Sigmoid colon (tissue), 7 donors: ENCODE results near the gene CFAP410. TPM values are rescaled to one million over a fixed set of nuclear protein-coding genes. Genes with fewer than 3 reads are reported as not detected.

Source experiments
- DNase-seq: peaks from one replicate; pipeline ENCODE4 v3.0.0-alpha.2; 2019
- H3K27ac ChIP-seq, 4 donors: fragments of 200-600 bp; sonication (generic); one replicate each; pipeline ENCODE4 v1.5.1; 2016 to 2019; ENCODE audit warnings: mild to moderate bottlenecking in 1 of 4
- H3K27me3 ChIP-seq, 3 donors: fragments of 200-600 bp; sonication (generic); one replicate each; pipeline ENCODE4 v1.5.1; 2019; ENCODE audit warnings: mild to moderate bottlenecking in 1 of 3
- H3K36me3 ChIP-seq, 4 donors: fragments of 200-600 bp; sonication (generic); one replicate each; pipeline ENCODE4 v1.5.1; 2016 to 2019
- H3K4me1 ChIP-seq, 4 donors: fragments of 200-600 bp; sonication (generic); one replicate each; pipeline ENCODE4 v1.5.1; 2017 to 2019
- H3K4me3 ChIP-seq, 4 donors: fragments of 200-600 bp; sonication (generic); one replicate each; pipeline ENCODE4 v1.5.1; 2017 to 2019; ENCODE audit warnings: mild to moderate bottlenecking in 2 of 4, moderate library complexity in 1 of 4
- H3K9me3 ChIP-seq, 4 donors: fragments of 200-600 bp in 3 of 4; sonication (generic) in 3 of 4; one replicate each; pipeline versions ENCODE4 v1.5.1 to v1.6.1; 2013 to 2019
- CTCF ChIP-seq, 4 experiments: fragments of 450-650 bp in 3 of 4; fragments of 200-600 bp in 1 of 4; IDR thresholded peaks; one replicate each; pipeline ENCODE4 v1.5.1; 2016 to 2019; ENCODE audit warnings: antibody characterized with exemption in 4 of 4, mild to moderate bottlenecking in 3 of 4, moderate library complexity in 2 of 4
- EP300 ChIP-seq, 4 donors: sonication (generic); formaldehyde crosslinking; IDR thresholded peaks; one replicate each; pipeline ENCODE4 v1.6.1; 2017; ENCODE audit warnings: antibody characterized with exemption in 4 of 4
- POLR2A ChIP-seq, 2 donors: fragments of 450-650 bp; IDR thresholded peaks; one replicate each; pipeline ENCODE4 v1.6.1; 2016; ENCODE audit warnings: antibody characterized with exemption in 2 of 2, mild to moderate bottlenecking in 2 of 2, moderate library complexity in 2 of 2
- POLR2AphosphoS5 ChIP-seq, 4 donors: sonication (generic); formaldehyde crosslinking; IDR thresholded peaks; one replicate each; pipeline ENCODE4 v1.6.1; 2017; ENCODE audit warnings: antibody characterized with exemption in 4 of 4
- WGBS, 2 donors: extraction: QIAGEN DNeasy Blood & Tissue Kit; methylation state at CpG; one replicate each; pipeline ENCODE4 v1.1.7; 2013; 5-methylcytosine and 5-hydroxymethylcytosine counted together
- intact Hi-C: fragments of 100-400 bp; cut with DNase I; formaldehyde crosslinking; loops from one replicate; pipeline ENCODE4 v1.15.1; 2023
- polyA plus RNA-seq, 3 donors: library from polyadenylated mRNA; stranded (reverse); fragments of 200-250 nt; gene quantifications; one replicate each; pipeline ENCODE4 v1.2.3, GENCODE V29; 2013
- total RNA-seq, 4 donors: library from RNA; depleted of rRNA; stranded (reverse); fragments of >200 nt; gene quantifications; one replicate each; pipeline ENCODE4 v1.1.0, GENCODE V29; 2016
- donor health status: healthy with polysubstance abuse.
- donor health status: Bipolar disorder and iron deficiency.
- donor health status: healthy.

The CFAP410 gene
- total and polyA plus RNA-seq, 7 donors = 12.7 to 31.7 (median 28.2) TPM

GRCh38 chr21:44291078-44291935 is 47.9 kb downstream of the CFAP410 start:
- Histone ChIP-seq H3K36me3 (no peaks in the 10 kb centered on the region), H3K9me3 (no peaks in the 10 kb centered on the region), H3K4me3 (no peak overlapping the region), H3K27ac (no peak overlapping the region), H3K27me3 (peaks cover 6 to 54% (median 43%) of the 10 kb centered on the region in 3 donors), H3K4me1 (peaks cover 0 to 12% (median 7%) of the 10 kb centered on the region in 4 donors)
- 72 to 82% methylated on average over 33 of the region's 33 CpGs for WGBS, 2 donors
- TF ChIP-seq EP300 (IDR thresholded peaks at IDR 0.05) (no peak), CTCF (IDR thresholded peaks at IDR 0.05) (no peak), POLR2A (IDR thresholded peaks at IDR 0.05) (no peak), POLR2AphosphoS5 (IDR thresholded peaks at IDR 0.05) (no peak)
- intact Hi-C loops = no loop called here
- DNase-seq = no peak

GRCh38 chr21:44290327-44291077 is 48.7 kb downstream of the CFAP410 start:
- Histone ChIP-seq H3K27me3 (peaks cover 6 to 54% (median 43%) of the 10 kb centered on the region in 3 donors), H3K27ac (no peak overlapping the region), H3K9me3 (no peaks in the 10 kb centered on the region), H3K4me1 (peaks cover 0 to 18% (median 14%) of the 10 kb centered on the region in 4 donors), H3K4me3 (no peak overlapping the region), H3K36me3 (no peaks in the 10 kb centered on the region)
- DNase-seq = no peak
- intact Hi-C loops = no loop called here
- 87 to 88% methylated on average over 16 of the region's 16 CpGs for WGBS, 2 donors
- TF ChIP-seq CTCF (IDR thresholded peaks at IDR 0.05) (no peak), POLR2A (IDR thresholded peaks at IDR 0.05) (no peak), EP300 (IDR thresholded peaks at IDR 0.05) (no peak), POLR2AphosphoS5 (IDR thresholded peaks at IDR 0.05) (no peak)

- Histone ChIP-seq H3K36me3 (no peaks in the 10 kb centered on the region), H3K9me3 (no peaks in the 10 kb centered on the region), H3K4me1 (peaks cover 0 to 12% (median 9%) of the 10 kb centered on the region in 4 donors), H3K27ac (no peak overlapping the region), H3K4me3 (no peak overlapping the region), H3K27me3 (peaks cover 6 to 54% (median 38%) of the 10 kb centered on the region in 3 donors)
- 77 to 87% methylated on average over 24 of the region's 24 CpGs for WGBS, 2 donors
- no peak for DNase-seq
- no peak for TF ChIP-seq POLR2A (IDR thresholded peaks at IDR 0.05)
- TF ChIP-seq POLR2AphosphoS5 (IDR thresholded peaks at IDR 0.05) = no peak
- TF ChIP-seq CTCF (IDR thresholded peaks at IDR 0.05) = no peak
- TF ChIP-seq EP300 (IDR thresholded peaks at IDR 0.05) = no peak
- intact Hi-C loops = no loop called here
These were observed 49.7 kb downstream of the CFAP410 start for GRCh38 chr21:44289381-44290010.

- 89 to 94% methylated on average over 23 of the region's 23 CpGs for WGBS, 2 donors
- Histone ChIP-seq H3K4me1 (peaks cover 0 to 11% (median 7%) of the 10 kb centered on the region in 4 donors), H3K27ac (no peak overlapping the region), H3K4me3 (no peak overlapping the region), H3K9me3 (no peaks in the 10 kb centered on the region), H3K36me3 (no peaks in the 10 kb centered on the region), H3K27me3 (peaks cover 6 to 49% (median 29%) of the 10 kb centered on the region in 3 donors)
- intact Hi-C loops = no loop called here
- no peak for TF ChIP-seq EP300 (IDR thresholded peaks at IDR 0.05)
- no peak for TF ChIP-seq POLR2A (IDR thresholded peaks at IDR 0.05)
- no peak for DNase-seq
These were observed 50.7 kb downstream of the CFAP410 start for GRCh38 chr21:44288251-44289110.
